ENCODE measurements around the gene GGT6. TPM values are rescaled to one million over a fixed set of nuclear protein-coding genes. Genes with fewer than 3 reads are reported as not detected.
"Not testable (repeated sequence)": the region's sequence is repeated elsewhere in the genome, so short reads cannot be mapped to it uniquely, and the experiment has no call there.

The GGT6 gene
- total and polyA plus RNA-seq, 2 experiments from 2014 or later, result not detected

GRCh38 chr17:4590981-4591453 lies 30.6 kb upstream of the GGT6 start:
- peaks cover 6% of the 10 kb centered on the region for H3K36me3 ChIP-seq
- no peaks in the 10 kb centered on the region for H3K9me3 ChIP-seq (ENCODE audit: low read depth)
- H3K27ac ChIP-seq, result peak overlapping the region; percentile 39
- no peak overlapping the region for H3K4me3 ChIP-seq
- DNase-seq (ENCODE audit: low read depth in 1 of 2, low spot score in 1 of 2), result no peak
- H3K4me1 ChIP-seq (ENCODE audit: low read depth), result peaks cover 53% of the 10 kb centered on the region
- H3K27me3 ChIP-seq, result no peaks in the 10 kb centered on the region
- no peak for TF ChIP-seq CTCF (IDR thresholded peaks at IDR 0.05; ENCODE audit: low read depth, low read length)

GRCh38 chr17:4590042-4590441 lies 29.7 kb upstream of the GGT6 start:
- H3K27me3 ChIP-seq; H3K36me3 ChIP-seq; H3K4me3 ChIP-seq; H3K9me3 ChIP-seq (ENCODE audit: low read depth): not testable (repeated sequence)
- peaks cover 58% of the 10 kb centered on the region for H3K4me1 ChIP-seq (ENCODE audit: low read depth)
- peak overlapping the region; percentile 18 for H3K27ac ChIP-seq
- DNase-seq (ENCODE audit: low read depth in 1 of 2, low spot score in 1 of 2), result peak in 1 of 2 donors; percentile 39

- no peaks in the 10 kb centered on the region for H3K9me3 ChIP-seq (ENCODE audit: low read depth)
- H3K36me3 ChIP-seq, result peaks cover 6% of the 10 kb centered on the region
- peak overlapping the region; percentile 96 for H3K27ac ChIP-seq
- no peak for DNase-seq (ENCODE audit: low read depth in 1 of 2, low spot score in 1 of 2)
- H3K27me3 ChIP-seq, result no peaks in the 10 kb centered on the region
- peak overlapping the region; percentile 8 for H3K4me3 ChIP-seq
- TF ChIP-seq CTCF (IDR thresholded peaks at IDR 0.05; ENCODE audit: low read depth, low read length), result no peak
- peaks cover 58% of the 10 kb centered on the region for H3K4me1 ChIP-seq (ENCODE audit: low read depth)
These were observed 28.7 kb upstream of the GGT6 start for GRCh38 chr17:4588898-4589625.

- H3K27ac ChIP-seq, result peak overlapping the region; percentile 96
- H3K36me3 ChIP-seq, result peaks cover under 1% of the 10 kb centered on the region
- peak overlapping the region; percentile 8 for H3K4me3 ChIP-seq
- TF ChIP-seq CTCF (IDR thresholded peaks at IDR 0.05; ENCODE audit: low read depth, low read length), result no peak
- peaks cover 61% of the 10 kb centered on the region for H3K4me1 ChIP-seq (ENCODE audit: low read depth)
- H3K9me3 ChIP-seq (ENCODE audit: low read depth), result no peaks in the 10 kb centered on the region
- DNase-seq (ENCODE audit: low read depth in 1 of 2, low spot score in 1 of 2), result no peak
- no peaks in the 10 kb centered on the region for H3K27me3 ChIP-seq
These were observed 28.0 kb upstream of the GGT6 start for GRCh38 chr17:4588391-4588790.

GRCh38 chr17:4587803-4588202 lies 27.4 kb upstream of the GGT6 start:
- peaks cover 67% of the 10 kb centered on the region for H3K4me1 ChIP-seq (ENCODE audit: low read depth)
- peak; percentile 66 to 91 for DNase-seq (ENCODE audit: low read depth in 1 of 2, low spot score in 1 of 2)
- H3K4me3 ChIP-seq, result peak overlapping the region; percentile 8
- no peak for TF ChIP-seq CTCF (IDR thresholded peaks at IDR 0.05; ENCODE audit: low read depth, low read length)
- H3K27ac ChIP-seq, result peak overlapping the region; percentile 96
- no peaks in the 10 kb centered on the region for H3K9me3 ChIP-seq (ENCODE audit: low read depth)
- H3K36me3 ChIP-seq, result no peaks in the 10 kb centered on the region
- no peaks in the 10 kb centered on the region for H3K27me3 ChIP-seq

- no peak for DNase-seq (ENCODE audit: low read depth in 1 of 2, low spot score in 1 of 2)
- H3K27me3 ChIP-seq, result no peaks in the 10 kb centered on the region
- H3K4me1 ChIP-seq (ENCODE audit: low read depth), result peaks cover 73% of the 10 kb centered on the region
- H3K4me3 ChIP-seq, result peak overlapping the region; percentile 94
- no peaks in the 10 kb centered on the region for H3K36me3 ChIP-seq
- TF ChIP-seq CTCF (IDR thresholded peaks at IDR 0.05; ENCODE audit: low read depth, low read length), result no peak
- H3K27ac ChIP-seq, result peak overlapping the region; percentile 96
- H3K9me3 ChIP-seq (ENCODE audit: low read depth), result no peaks in the 10 kb centered on the region
These were observed 26.8 kb upstream of the GGT6 start for GRCh38 chr17:4587195-4587594.

Data from cardiac muscle cell (in vitro differentiated cells and primary cell).